ENCODE results near the gene ASB2. TPM values are rescaled to one million over a fixed set of nuclear protein-coding genes. Genes with fewer than 3 reads are reported as not detected.
A peak's percentile ranks its signal among the peaks of the same experiment; 100 is the strongest.

Gene ASB2, protein sequence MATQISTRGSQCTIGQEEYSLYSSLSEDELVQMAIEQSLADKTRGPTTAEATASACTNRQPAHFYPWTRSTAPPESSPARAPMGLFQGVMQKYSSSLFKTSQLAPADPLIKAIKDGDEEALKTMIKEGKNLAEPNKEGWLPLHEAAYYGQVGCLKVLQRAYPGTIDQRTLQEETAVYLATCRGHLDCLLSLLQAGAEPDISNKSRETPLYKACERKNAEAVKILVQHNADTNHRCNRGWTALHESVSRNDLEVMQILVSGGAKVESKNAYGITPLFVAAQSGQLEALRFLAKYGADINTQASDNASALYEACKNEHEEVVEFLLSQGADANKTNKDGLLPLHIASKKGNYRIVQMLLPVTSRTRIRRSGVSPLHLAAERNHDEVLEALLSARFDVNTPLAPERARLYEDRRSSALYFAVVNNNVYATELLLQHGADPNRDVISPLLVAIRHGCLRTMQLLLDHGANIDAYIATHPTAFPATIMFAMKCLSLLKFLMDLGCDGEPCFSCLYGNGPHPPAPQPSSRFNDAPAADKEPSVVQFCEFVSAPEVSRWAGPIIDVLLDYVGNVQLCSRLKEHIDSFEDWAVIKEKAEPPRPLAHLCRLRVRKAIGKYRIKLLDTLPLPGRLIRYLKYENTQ
- polyA plus RNA-seq = 1 to 10 TPM; 4.5 to 4.7 TPM

DNA sequence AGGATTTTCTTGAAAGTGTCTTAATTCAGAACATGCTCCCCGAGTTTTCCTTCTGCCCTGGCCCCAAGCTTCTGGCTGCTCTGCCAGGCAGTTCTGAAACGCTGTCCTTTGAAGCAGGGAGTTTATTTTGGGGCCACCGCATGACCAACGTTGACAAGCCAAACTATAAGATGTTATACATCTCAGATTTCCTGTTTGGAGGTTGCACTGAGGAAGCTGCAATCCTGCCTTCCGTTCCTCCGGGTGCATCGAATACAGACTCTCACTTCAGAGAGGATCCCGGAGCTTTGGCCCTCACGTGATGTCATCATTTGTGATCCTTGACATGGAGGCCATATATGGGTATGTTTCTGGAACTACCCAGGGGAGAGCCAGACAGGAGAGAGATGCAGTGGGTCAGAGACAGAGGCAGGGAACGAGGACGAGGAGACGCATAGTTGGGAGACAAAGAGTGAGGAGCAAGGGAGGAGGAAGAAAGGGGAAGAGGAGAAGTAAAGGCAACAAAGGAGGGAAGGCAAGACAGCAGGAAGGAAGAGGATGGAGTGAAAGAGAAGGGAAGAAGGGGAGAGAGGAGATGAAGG, at the start of gene ASB2:
Gene ASB2 (minus strand): TSS at position 94 of the 581 bp plus-strand sequence. CDS start 12,031 bp downstream, outside the sequence.
- H3K4me1 ChIP-seq (ENCODE audit: control insufficient read depth in 2 of 2, insufficient read depth in 2 of 2, low read length in 1 of 2) = peaks cover 4 to 8% of the 10 kb centered on the region in 2 donors
- H3K27ac ChIP-seq (ENCODE audit: low read depth in 2 of 2, low read length in 1 of 2) = peak within 1 kb of the TSS; percentile 46 to 83
- WGBS, 2 donors = 42 to 44% methylated on average over 12 of the region's 12 CpGs

GRCh38 chr14:94025720-94026119, 49.4 kb upstream of the ASB2 start:
- Histone ChIP-seq H3K4me3 (ENCODE audit: low read depth in 1 of 2, low read length in 2 of 2) (peak overlapping the region in 1 of 2 donors; percentile 88), H3K36me3 (ENCODE audit: control insufficient read depth in 2 of 2, insufficient read depth in 2 of 2, low read length in 1 of 2) (no peaks in the 10 kb centered on the region), H3K27ac (ENCODE audit: low read depth in 2 of 2, low read length in 1 of 2) (peak overlapping the region in 1 of 2 donors; percentile 19), H3K9me3 (ENCODE audit: control insufficient read depth in 2 of 2, insufficient read depth in 1 of 2, low read depth in 1 of 2, low read length in 1 of 2) (no peaks in the 10 kb centered on the region), H3K27me3 (ENCODE audit: control insufficient read depth in 1 of 2, insufficient read depth in 2 of 2, low read length in 2 of 2) (no peaks in the 10 kb centered on the region), H3K4me1 (ENCODE audit: control insufficient read depth in 2 of 2, insufficient read depth in 2 of 2, low read length in 1 of 2) (peaks cover 14 to 17% of the 10 kb centered on the region in 2 donors)
- WGBS, 2 donors = 34 to 36% methylated on average over 6 of the region's 6 CpGs

More for the DNA sequence above, at the start of gene ASB2:
- H3K9me3 ChIP-seq (ENCODE audit: control insufficient read depth in 2 of 2, insufficient read depth in 1 of 2, low read depth in 1 of 2, low read length in 1 of 2) = peaks cover 0 to 2% of the 10 kb centered on the region in 2 donors
- H3K4me3 ChIP-seq (ENCODE audit: low read depth in 1 of 2, low read length in 2 of 2) = peak within 1 kb of the TSS; percentile 33 to 36
- H3K27me3 ChIP-seq (ENCODE audit: control insufficient read depth in 1 of 2, insufficient read depth in 2 of 2, low read length in 2 of 2) = no peaks in the 10 kb centered on the region
- H3K36me3 ChIP-seq (ENCODE audit: control insufficient read depth in 2 of 2, insufficient read depth in 2 of 2, low read length in 1 of 2) = no peaks in the 10 kb centered on the region

GRCh38 chr14:94024549-94024948, 48.2 kb upstream of the ASB2 start:
- H3K4me1 ChIP-seq (ENCODE audit: control insufficient read depth in 2 of 2, insufficient read depth in 2 of 2, low read length in 1 of 2) = peaks cover 14 to 15% of the 10 kb centered on the region in 2 donors
- H3K27ac ChIP-seq (ENCODE audit: low read depth in 2 of 2, low read length in 1 of 2) = no peak overlapping the region
- no peaks in the 10 kb centered on the region for H3K9me3 ChIP-seq (ENCODE audit: control insufficient read depth in 2 of 2, insufficient read depth in 1 of 2, low read depth in 1 of 2, low read length in 1 of 2)
- H3K27me3 ChIP-seq (ENCODE audit: control insufficient read depth in 1 of 2, insufficient read depth in 2 of 2, low read length in 2 of 2) = no peaks in the 10 kb centered on the region
- 85 to 89% methylated on average over 2 of the region's 2 CpGs for WGBS, 2 donors
- no peaks in the 10 kb centered on the region for H3K36me3 ChIP-seq (ENCODE audit: control insufficient read depth in 2 of 2, insufficient read depth in 2 of 2, low read length in 1 of 2)
- H3K4me3 ChIP-seq (ENCODE audit: low read depth in 1 of 2, low read length in 2 of 2) = no peak overlapping the region

DNA sequence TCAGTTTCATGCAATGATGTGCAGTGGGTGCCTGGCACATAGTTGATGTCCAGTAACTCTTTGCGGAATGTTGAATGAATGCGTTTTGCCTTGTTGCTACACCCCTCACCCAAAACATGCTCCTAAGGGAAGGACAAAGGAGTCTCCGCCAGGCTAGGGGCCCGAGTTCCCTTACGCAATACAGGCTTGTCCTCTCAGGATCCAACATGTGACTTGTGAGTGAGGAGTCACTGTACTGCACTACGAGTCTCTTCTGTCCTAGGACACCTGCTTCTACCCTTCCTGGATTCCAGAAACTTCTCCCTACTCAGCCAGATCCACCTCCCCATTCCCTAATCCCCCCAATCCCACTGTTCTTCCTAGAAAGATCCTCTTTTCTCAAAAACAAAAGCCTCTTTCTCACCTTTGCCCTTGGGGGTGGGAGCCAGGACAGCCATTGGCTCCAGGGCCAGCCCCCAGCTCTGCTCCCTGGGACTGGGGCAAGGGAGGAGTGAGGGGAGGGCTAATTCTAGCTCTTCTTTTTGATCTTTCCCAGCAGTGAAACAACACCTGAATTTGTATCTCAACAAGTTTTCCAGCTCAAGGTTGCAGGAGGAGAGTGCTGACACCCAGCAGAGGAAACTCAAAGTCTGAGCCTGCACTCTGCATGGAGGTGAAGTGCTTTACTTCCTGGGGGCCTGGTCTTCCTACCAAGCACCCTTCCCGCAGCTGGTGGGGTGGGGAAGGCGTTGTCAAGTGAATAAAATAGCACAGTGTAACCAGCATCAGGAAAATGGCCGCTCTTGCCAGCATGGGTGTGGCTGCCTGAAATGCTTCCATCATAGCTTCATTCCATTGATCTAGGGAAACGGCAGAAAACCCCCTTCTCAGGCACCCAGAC, 46.4 kb upstream of the ASB2 start:
- H3K4me3 ChIP-seq (ENCODE audit: low read depth in 1 of 2, low read length in 2 of 2) = no peak overlapping the region
- 56 to 74% methylated on average over 10 of the region's 10 CpGs for WGBS, 2 donors
- no peaks in the 10 kb centered on the region for H3K36me3 ChIP-seq (ENCODE audit: control insufficient read depth in 2 of 2, insufficient read depth in 2 of 2, low read length in 1 of 2)
- H3K27me3 ChIP-seq (ENCODE audit: control insufficient read depth in 1 of 2, insufficient read depth in 2 of 2, low read length in 2 of 2) = no peaks in the 10 kb centered on the region
- H3K27ac ChIP-seq (ENCODE audit: low read depth in 2 of 2, low read length in 1 of 2) = no peak overlapping the region
- no peaks in the 10 kb centered on the region for H3K9me3 ChIP-seq (ENCODE audit: control insufficient read depth in 2 of 2, insufficient read depth in 1 of 2, low read depth in 1 of 2, low read length in 1 of 2)
- peaks cover 10 to 11% of the 10 kb centered on the region in 2 donors for H3K4me1 ChIP-seq (ENCODE audit: control insufficient read depth in 2 of 2, insufficient read depth in 2 of 2, low read length in 1 of 2)

DNA sequence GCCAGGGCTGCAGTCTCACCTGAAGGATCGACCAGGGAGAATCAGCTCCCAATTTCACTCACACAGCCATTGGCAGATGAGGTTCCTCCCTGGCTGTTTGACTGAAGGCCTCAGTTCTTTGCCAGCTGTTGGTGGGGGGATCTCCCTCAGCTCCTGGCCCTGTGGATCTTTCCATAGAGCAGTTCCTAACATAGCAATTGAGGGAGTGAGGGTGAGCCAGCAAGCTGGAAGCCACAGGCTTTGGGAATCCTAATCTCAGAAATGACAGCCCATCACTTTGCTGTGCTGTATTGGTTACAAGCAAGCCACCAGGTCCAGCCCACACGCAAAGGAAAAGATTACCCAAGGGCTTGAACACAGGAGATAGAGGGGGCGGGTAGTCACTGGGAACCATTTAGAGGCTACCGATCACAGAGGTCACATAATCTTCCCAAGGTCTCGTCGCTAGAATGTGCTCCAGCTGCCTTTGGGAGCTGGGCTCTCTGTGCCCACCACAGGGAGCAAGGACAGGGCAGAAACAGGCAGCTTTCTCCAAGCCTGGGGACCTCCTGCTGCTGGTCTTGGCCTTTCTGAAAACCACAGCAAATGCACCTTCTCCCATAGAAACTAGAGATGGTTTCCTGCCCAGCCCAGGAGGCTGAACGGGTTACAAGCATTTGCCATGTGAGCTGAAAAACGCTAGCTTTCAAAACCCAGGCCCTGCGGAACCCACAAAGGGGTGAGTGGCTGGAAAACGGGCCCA, 45.2 kb upstream of the ASB2 start:
- Histone ChIP-seq H3K27ac (ENCODE audit: low read depth in 2 of 2, low read length in 1 of 2) (no peak overlapping the region), H3K9me3 (ENCODE audit: control insufficient read depth in 2 of 2, insufficient read depth in 1 of 2, low read depth in 1 of 2, low read length in 1 of 2) (no peaks in the 10 kb centered on the region), H3K36me3 (ENCODE audit: control insufficient read depth in 2 of 2, insufficient read depth in 2 of 2, low read length in 1 of 2) (no peaks in the 10 kb centered on the region), H3K4me3 (ENCODE audit: low read depth in 1 of 2, low read length in 2 of 2) (no peak overlapping the region), H3K27me3 (ENCODE audit: control insufficient read depth in 1 of 2, insufficient read depth in 2 of 2, low read length in 2 of 2) (no peaks in the 10 kb centered on the region), H3K4me1 (ENCODE audit: control insufficient read depth in 2 of 2, insufficient read depth in 2 of 2, low read length in 1 of 2) (peaks cover 0 to under 1% of the 10 kb centered on the region in 2 donors)
- WGBS, 2 donors = 69 to 76% methylated on average over 10 of the region's 10 CpGs

DNA sequence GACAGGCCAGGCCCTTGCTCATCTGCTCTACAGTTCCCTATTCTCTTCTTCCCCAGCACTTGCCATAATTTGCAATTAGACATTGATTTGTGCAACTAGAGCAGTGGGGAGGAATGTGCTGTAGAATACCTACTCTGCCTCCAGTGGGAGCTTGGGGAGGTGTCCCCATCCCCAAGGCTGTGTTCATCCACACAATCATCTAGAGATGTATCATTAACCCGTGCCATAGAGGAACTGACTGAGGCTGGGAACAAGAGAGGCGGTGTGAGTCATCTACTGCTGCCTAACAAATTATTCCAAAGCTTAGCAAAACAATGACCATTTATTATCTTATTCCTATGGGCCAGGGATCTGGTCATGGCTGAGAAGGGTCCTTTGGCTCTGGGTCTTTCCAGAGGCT, 44.6 kb upstream of the ASB2 start:
- Histone ChIP-seq H3K9me3 (ENCODE audit: control insufficient read depth in 2 of 2, insufficient read depth in 1 of 2, low read depth in 1 of 2, low read length in 1 of 2) (no peaks in the 10 kb centered on the region), H3K36me3 (ENCODE audit: control insufficient read depth in 2 of 2, insufficient read depth in 2 of 2, low read length in 1 of 2) (no peaks in the 10 kb centered on the region)
- 65 to 73% methylated on average over 2 of the region's 2 CpGs for WGBS, 2 donors

GRCh38 chr14:94020267-94020666, 43.9 kb upstream of the ASB2 start:
- no peaks in the 10 kb centered on the region for H3K4me1 ChIP-seq (ENCODE audit: control insufficient read depth in 2 of 2, insufficient read depth in 2 of 2, low read length in 1 of 2)
- WGBS, 2 donors = 84 to 92% methylated on average over 4 of the region's 4 CpGs
- no peak overlapping the region for H3K27ac ChIP-seq (ENCODE audit: low read depth in 2 of 2, low read length in 1 of 2)
- H3K4me3 ChIP-seq (ENCODE audit: low read depth in 1 of 2, low read length in 2 of 2) = no peak overlapping the region
- no peaks in the 10 kb centered on the region for H3K36me3 ChIP-seq (ENCODE audit: control insufficient read depth in 2 of 2, insufficient read depth in 2 of 2, low read length in 1 of 2)
- H3K27me3 ChIP-seq (ENCODE audit: control insufficient read depth in 1 of 2, insufficient read depth in 2 of 2, low read length in 2 of 2) = no peaks in the 10 kb centered on the region
- no peaks in the 10 kb centered on the region for H3K9me3 ChIP-seq (ENCODE audit: control insufficient read depth in 2 of 2, insufficient read depth in 1 of 2, low read depth in 1 of 2, low read length in 1 of 2)

More for the DNA sequence above, 44.6 kb upstream of the ASB2 start:
- H3K4me3 ChIP-seq (ENCODE audit: low read depth in 1 of 2, low read length in 2 of 2) = no peak overlapping the region
- no peaks in the 10 kb centered on the region for H3K27me3 ChIP-seq (ENCODE audit: control insufficient read depth in 1 of 2, insufficient read depth in 2 of 2, low read length in 2 of 2)
- no peak overlapping the region for H3K27ac ChIP-seq (ENCODE audit: low read depth in 2 of 2, low read length in 1 of 2)
- H3K4me1 ChIP-seq (ENCODE audit: control insufficient read depth in 2 of 2, insufficient read depth in 2 of 2, low read length in 1 of 2) = no peaks in the 10 kb centered on the region

DNA sequence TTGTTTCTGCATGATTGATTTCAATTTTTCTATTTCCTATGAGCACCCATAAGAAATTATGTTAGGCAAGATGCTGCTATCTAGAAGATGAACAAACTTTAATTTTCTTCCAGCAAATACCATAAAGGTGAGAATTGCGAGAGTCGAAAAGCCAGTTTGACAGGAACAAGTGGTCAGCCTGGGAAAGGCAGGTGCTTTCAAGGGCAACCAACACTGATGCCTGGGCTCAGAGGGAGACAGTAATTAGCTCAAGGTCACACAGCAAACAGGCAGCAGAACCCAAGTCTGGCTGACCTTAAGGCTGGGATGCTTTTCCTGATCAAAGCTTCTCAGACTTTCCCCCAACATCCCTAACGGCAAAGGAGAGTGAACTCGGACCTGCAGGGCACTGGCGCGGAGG, 43.0 kb upstream of the ASB2 start:
- Histone ChIP-seq H3K36me3 (ENCODE audit: control insufficient read depth in 2 of 2, insufficient read depth in 2 of 2, low read length in 1 of 2) (no peaks in the 10 kb centered on the region), H3K4me1 (ENCODE audit: control insufficient read depth in 2 of 2, insufficient read depth in 2 of 2, low read length in 1 of 2) (no peaks in the 10 kb centered on the region), H3K9me3 (ENCODE audit: control insufficient read depth in 2 of 2, insufficient read depth in 1 of 2, low read depth in 1 of 2, low read length in 1 of 2) (no peaks in the 10 kb centered on the region), H3K27me3 (ENCODE audit: control insufficient read depth in 1 of 2, insufficient read depth in 2 of 2, low read length in 2 of 2) (no peaks in the 10 kb centered on the region), H3K4me3 (ENCODE audit: low read depth in 1 of 2, low read length in 2 of 2) (no peak overlapping the region), H3K27ac (ENCODE audit: low read depth in 2 of 2, low read length in 1 of 2) (no peak overlapping the region)
- 61 to 71% methylated on average over 6 of the region's 6 CpGs for WGBS, 2 donors

Data from esophagus (tissue), 2 donors.